ENCODE measurements around the gene UCP3.

UCP3 gene, protein sequence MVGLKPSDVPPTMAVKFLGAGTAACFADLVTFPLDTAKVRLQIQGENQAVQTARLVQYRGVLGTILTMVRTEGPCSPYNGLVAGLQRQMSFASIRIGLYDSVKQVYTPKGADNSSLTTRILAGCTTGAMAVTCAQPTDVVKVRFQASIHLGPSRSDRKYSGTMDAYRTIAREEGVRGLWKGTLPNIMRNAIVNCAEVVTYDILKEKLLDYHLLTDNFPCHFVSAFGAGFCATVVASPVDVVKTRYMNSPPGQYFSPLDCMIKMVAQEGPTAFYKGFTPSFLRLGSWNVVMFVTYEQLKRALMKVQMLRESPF

DNA sequence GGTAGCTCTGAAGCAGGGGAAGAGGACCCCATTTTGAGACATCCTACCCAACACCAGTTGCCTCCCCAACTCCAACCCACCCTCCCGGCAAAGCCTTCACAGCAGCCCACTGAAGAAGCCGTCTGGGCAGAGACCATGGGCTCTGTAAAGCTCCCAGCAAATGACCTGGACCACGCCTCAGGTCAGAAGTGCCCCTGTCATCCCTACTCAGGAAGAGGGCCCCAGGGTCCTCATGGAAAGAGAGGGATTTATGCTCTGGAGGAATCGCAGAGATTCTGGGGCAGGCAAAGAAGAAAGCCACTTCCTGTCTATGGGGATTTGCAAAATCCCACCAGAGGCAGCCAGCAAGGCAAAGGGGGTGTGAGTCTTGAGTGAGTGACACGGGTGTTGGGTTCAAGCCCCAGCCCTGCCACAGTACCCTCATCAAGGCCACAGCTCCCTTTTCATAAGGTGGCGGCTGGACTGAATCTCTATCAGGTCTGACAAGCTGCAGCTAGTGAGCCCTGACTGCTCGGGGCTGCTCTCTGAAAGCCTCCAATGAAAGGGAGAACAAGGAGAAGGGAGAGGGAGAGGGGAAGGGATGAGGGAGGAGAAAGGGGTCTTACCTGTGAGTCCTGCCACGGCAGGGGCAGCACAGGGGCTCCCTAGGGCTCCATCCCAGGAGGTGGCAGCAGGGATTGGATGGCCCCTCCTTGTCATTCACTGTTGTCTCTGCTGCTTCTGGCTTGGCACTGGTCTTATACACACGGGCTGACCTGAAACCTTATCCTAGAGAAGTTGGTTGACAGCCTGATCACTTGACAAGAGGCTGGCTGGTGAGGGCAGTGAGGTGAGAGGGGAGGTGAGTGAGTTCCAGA lies at the start of gene UCP3:
Gene UCP3, minus strand, starts transcription at position 713 of the 857 bp plus-strand sequence. CDS start 2,043 bp downstream, outside the sequence.
- H3K36me3 ChIP-seq (ENCODE audit: control insufficient read depth in 1 of 2, insufficient read depth in 2 of 2, low read length in 2 of 2) = peaks cover under 1 to 14% of the 10 kb centered on the region in 2 donors
- no peaks in the 10 kb centered on the region for H3K27me3 ChIP-seq (ENCODE audit: low read depth, low read length)
- H3K4me3 ChIP-seq (ENCODE audit: low read depth in 1 of 2, low read length in 2 of 2) = no peak within 1 kb of the TSS
- H3K4me1 ChIP-seq (ENCODE audit: control insufficient read depth in 1 of 2, insufficient read depth in 2 of 2, low read length in 2 of 2) = peaks cover 6 to 14% of the 10 kb centered on the region in 2 donors
- H3K27ac ChIP-seq (ENCODE audit: low read length) = no peak within 1 kb of the TSS
- H3K9me3 ChIP-seq (ENCODE audit: control insufficient read depth in 1 of 2, low read length in 2 of 2) = no peaks in the 10 kb centered on the region

DNA sequence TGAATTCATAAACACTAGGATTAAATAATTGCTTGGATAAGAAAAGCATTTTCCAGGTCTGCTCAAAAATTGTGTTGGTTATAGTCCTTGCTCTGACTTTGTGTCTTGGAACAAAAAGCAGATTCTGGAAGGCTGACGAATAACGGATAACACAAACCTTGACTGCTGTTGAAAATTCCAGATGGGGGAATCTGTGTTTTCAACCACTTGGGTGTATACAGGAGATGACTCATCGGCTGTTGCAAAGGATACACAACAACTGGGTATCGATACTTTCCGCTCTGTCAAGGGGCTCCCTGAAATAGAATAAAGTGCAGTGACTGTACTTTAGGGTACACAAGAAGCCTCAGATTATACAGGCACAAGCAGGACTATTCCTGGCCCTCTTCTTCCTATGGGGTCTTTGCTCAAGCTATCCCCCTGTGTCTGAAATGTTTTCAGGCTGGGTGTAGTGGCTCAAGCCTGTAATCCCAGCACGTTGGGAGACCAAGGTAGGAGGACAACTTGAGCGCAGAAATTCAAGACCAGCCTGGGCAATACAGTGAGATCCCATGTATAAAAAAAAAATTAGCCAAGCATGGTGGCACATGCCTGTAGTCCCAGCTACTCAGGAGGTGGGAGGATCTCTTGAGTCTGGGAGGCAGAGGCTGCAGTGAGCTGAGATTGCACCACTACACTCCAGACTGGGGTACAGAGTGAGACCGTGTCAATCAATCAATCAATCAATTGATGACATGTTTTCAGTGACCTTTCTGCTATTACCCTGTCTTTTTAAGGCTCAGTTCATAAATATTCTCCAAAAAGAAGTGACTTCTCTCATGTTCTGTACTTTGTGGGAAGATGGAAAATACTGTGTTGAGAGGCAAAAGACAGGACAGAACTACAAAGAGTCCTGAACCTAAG lies 48.6 kb upstream of the UCP3 start:
- no peaks in the 10 kb centered on the region for H3K27me3 ChIP-seq (ENCODE audit: low read depth, low read length)
- no peak overlapping the region for H3K27ac ChIP-seq (ENCODE audit: low read length)
- no peaks in the 10 kb centered on the region for H3K9me3 ChIP-seq (ENCODE audit: control insufficient read depth in 1 of 2, low read length in 2 of 2)
- no peaks in the 10 kb centered on the region for H3K4me1 ChIP-seq (ENCODE audit: control insufficient read depth in 1 of 2, insufficient read depth in 2 of 2, low read length in 2 of 2)
- peaks cover 5 to 11% of the 10 kb centered on the region in 2 donors for H3K36me3 ChIP-seq (ENCODE audit: control insufficient read depth in 1 of 2, insufficient read depth in 2 of 2, low read length in 2 of 2)
- H3K4me3 ChIP-seq (ENCODE audit: low read depth in 1 of 2, low read length in 2 of 2) = no peak overlapping the region

DNA sequence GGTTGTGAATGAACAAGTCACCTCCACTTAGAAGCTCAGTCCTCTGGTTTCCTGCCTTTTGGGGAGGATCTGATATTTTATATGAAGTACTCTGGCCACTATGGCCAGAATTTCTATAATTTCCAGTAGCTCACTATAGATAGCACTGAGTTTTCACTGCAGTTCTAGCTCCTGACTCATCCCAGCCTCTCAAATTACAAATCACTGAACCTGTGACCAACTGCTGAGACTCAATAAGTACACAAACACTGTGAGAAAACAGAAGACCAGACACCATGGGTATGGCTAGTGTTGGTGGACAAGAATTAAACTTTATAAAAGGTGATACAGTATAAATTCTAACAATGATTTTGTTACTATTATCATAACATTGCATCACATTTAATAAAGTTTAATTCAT lies 47.1 kb upstream of the UCP3 start:
- Histone ChIP-seq H3K4me1 (ENCODE audit: control insufficient read depth in 1 of 2, insufficient read depth in 2 of 2, low read length in 2 of 2) (no peaks in the 10 kb centered on the region), H3K36me3 (ENCODE audit: control insufficient read depth in 1 of 2, insufficient read depth in 2 of 2, low read length in 2 of 2) (peaks cover 5 to 14% of the 10 kb centered on the region in 2 donors), H3K4me3 (ENCODE audit: low read depth in 1 of 2, low read length in 2 of 2) (no peak overlapping the region), H3K27ac (ENCODE audit: low read length) (no peak overlapping the region), H3K9me3 (ENCODE audit: control insufficient read depth in 1 of 2, low read length in 2 of 2) (no peaks in the 10 kb centered on the region), H3K27me3 (ENCODE audit: low read depth, low read length) (no peaks in the 10 kb centered on the region)

DNA sequence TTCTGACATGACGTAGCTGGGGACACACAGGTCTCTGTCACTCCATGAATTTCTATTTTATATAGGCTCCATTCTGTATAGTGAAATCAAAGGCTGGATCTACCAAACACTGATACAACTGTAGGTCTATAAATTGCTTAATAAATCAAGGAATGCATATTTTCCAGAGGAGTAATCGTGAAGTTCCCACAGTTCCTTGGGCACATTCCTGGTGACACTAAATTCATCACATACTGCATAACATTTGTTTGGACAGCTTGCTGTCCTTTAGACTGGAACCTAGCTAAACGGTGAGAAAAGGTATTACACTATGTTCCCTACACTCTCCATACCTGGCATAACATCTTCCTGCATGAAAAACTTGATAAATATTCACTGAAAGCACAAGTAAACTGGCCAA lies 41.6 kb upstream of the UCP3 start:
- Histone ChIP-seq H3K9me3 (ENCODE audit: control insufficient read depth in 1 of 2, low read length in 2 of 2) (no peaks in the 10 kb centered on the region), H3K27me3 (ENCODE audit: low read depth, low read length) (no peaks in the 10 kb centered on the region), H3K36me3 (ENCODE audit: control insufficient read depth in 1 of 2, insufficient read depth in 2 of 2, low read length in 2 of 2) (peaks cover 28 to 39% of the 10 kb centered on the region in 2 donors), H3K4me3 (ENCODE audit: low read depth in 1 of 2, low read length in 2 of 2) (no peak overlapping the region), H3K27ac (ENCODE audit: low read length) (no peak overlapping the region), H3K4me1 (ENCODE audit: control insufficient read depth in 1 of 2, insufficient read depth in 2 of 2, low read length in 2 of 2) (no peaks in the 10 kb centered on the region)

DNA sequence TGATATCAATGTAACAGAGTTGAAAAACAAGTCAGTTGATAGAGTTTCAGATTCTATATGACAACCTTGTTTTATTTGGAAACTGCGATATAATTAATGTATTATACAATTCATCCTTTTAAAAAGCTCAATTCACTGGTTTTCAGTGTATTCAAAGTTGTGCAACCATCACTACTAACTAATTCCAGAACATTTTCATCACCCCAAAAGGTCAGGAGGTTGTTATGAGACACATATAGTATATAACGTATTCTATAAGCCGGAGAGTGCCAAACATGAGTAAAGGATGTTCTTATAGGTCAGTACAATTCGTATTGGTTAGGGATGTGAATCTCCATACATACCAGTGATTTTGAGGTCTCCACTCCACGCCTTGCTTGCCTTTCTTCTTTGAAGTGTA lies 40.1 kb upstream of the UCP3 start:
- Histone ChIP-seq H3K27me3 (ENCODE audit: low read depth, low read length) (no peaks in the 10 kb centered on the region), H3K9me3 (ENCODE audit: control insufficient read depth in 1 of 2, low read length in 2 of 2) (no peaks in the 10 kb centered on the region), H3K4me3 (ENCODE audit: low read depth in 1 of 2, low read length in 2 of 2) (no peak overlapping the region), H3K4me1 (ENCODE audit: control insufficient read depth in 1 of 2, insufficient read depth in 2 of 2, low read length in 2 of 2) (no peaks in the 10 kb centered on the region), H3K27ac (ENCODE audit: low read length) (no peak overlapping the region), H3K36me3 (ENCODE audit: control insufficient read depth in 1 of 2, insufficient read depth in 2 of 2, low read length in 2 of 2) (peaks cover 28 to 45% of the 10 kb centered on the region in 2 donors)

DNA sequence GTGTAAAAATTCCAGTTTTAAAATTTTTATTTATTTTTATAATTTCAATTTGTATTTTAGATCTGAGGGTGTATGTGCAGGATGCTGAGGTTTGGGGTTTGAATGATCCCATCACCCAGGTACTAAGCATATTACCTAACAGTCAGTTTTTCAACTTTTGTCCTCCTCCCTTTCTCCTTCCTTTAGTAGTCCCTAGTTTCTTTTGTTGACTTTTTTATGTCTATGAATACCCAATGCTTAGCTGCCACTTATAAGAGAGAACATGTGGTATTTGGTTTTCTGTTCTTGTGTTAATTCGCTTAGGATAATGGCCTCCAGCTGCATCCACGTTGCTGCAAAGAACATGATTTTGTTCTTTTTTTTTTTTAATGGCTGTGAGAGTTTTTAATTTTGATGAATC lies 35.7 kb upstream of the UCP3 start:
- Histone ChIP-seq H3K4me3 (ENCODE audit: low read depth in 1 of 2, low read length in 2 of 2) (no peak overlapping the region), H3K9me3 (ENCODE audit: control insufficient read depth in 1 of 2, low read length in 2 of 2) (no peaks in the 10 kb centered on the region), H3K27ac (ENCODE audit: low read length) (no peak overlapping the region), H3K36me3 (ENCODE audit: control insufficient read depth in 1 of 2, insufficient read depth in 2 of 2, low read length in 2 of 2) (peaks cover 31 to 53% of the 10 kb centered on the region in 2 donors), H3K4me1 (ENCODE audit: control insufficient read depth in 1 of 2, insufficient read depth in 2 of 2, low read length in 2 of 2) (no peaks in the 10 kb centered on the region), H3K27me3 (ENCODE audit: low read depth, low read length) (no peaks in the 10 kb centered on the region)

DNA sequence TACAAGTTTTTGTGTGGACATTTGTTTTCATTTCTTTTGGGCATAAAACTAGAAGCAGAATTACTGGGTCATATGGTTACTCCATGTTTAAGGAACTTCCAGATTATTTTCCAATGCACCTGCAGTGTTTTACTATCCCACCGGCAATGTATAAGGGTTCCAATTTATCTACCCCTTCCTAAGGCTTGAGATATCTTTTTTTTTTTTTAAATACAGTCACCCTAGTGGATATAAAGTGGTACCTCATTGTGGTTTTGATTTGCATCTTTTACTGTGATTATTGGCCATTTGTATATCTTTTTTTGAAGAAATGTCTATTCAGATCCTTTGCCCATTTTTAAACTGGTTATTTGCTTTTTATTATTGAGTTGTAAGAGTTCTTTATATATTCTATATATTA lies 34.6 kb upstream of the UCP3 start:
- no peak overlapping the region for H3K4me3 ChIP-seq (ENCODE audit: low read depth in 1 of 2, low read length in 2 of 2)
- no peaks in the 10 kb centered on the region for H3K27me3 ChIP-seq (ENCODE audit: low read depth, low read length)
- no peaks in the 10 kb centered on the region for H3K9me3 ChIP-seq (ENCODE audit: control insufficient read depth in 1 of 2, low read length in 2 of 2)
- no peaks in the 10 kb centered on the region for H3K4me1 ChIP-seq (ENCODE audit: control insufficient read depth in 1 of 2, insufficient read depth in 2 of 2, low read length in 2 of 2)
- peaks cover 29 to 59% of the 10 kb centered on the region in 2 donors for H3K36me3 ChIP-seq (ENCODE audit: control insufficient read depth in 1 of 2, insufficient read depth in 2 of 2, low read length in 2 of 2)
- no peak overlapping the region for H3K27ac ChIP-seq (ENCODE audit: low read length)

DNA sequence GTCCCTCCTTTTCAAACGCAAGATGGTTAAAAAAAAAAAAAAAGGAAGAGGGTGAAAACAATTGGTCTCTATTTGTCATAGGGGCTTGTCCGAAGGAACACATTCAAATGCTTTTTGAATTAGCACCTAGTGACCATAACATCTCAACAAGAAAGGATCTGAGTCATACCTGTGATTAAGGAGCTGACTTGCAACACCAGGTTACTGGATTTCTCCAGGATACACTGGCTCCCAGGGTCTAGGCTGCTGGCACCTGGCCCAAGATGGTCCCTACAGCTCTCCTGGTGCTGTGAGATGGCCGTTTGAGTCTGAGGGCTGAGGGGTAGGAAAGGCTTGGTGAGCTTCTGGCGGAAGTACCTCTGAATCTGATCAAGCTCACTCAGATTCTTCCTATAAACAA lies 28.4 kb upstream of the UCP3 start:
- Histone ChIP-seq H3K36me3 (ENCODE audit: control insufficient read depth in 1 of 2, insufficient read depth in 2 of 2, low read length in 2 of 2) (peaks cover 45 to 71% of the 10 kb centered on the region in 2 donors), H3K4me1 (ENCODE audit: control insufficient read depth in 1 of 2, insufficient read depth in 2 of 2, low read length in 2 of 2) (no peaks in the 10 kb centered on the region), H3K4me3 (ENCODE audit: low read depth in 1 of 2, low read length in 2 of 2) (no peak overlapping the region), H3K27ac (ENCODE audit: low read length) (no peak overlapping the region), H3K27me3 (ENCODE audit: low read depth, low read length) (no peaks in the 10 kb centered on the region), H3K9me3 (ENCODE audit: control insufficient read depth in 1 of 2, low read length in 2 of 2) (no peaks in the 10 kb centered on the region)

DNA sequence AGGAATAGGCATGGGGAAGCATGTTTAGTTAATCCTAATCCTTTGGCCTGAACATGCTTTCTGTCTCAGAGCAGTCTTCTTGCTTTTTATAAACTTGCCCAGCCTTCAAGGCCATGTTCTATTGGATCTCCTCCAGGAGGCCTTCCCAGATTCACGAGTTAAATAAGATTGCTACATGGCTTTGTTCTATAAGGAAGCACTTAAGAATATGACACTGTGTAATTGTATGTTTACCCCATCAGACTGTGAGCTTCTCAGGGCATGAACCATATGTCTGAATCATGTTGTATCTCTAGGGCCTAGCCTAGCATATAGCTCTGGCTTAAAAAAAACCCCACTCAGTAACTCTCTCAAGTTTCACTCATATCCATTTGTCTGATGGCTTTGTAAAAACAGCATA lies 26.4 kb upstream of the UCP3 start:
- peaks cover 36 to 68% of the 10 kb centered on the region in 2 donors for H3K36me3 ChIP-seq (ENCODE audit: control insufficient read depth in 1 of 2, insufficient read depth in 2 of 2, low read length in 2 of 2)
- no peak overlapping the region for H3K4me3 ChIP-seq (ENCODE audit: low read depth in 1 of 2, low read length in 2 of 2)
- no peak overlapping the region for H3K27ac ChIP-seq (ENCODE audit: low read length)
- no peaks in the 10 kb centered on the region for H3K27me3 ChIP-seq (ENCODE audit: low read depth, low read length)
- no peaks in the 10 kb centered on the region for H3K9me3 ChIP-seq (ENCODE audit: control insufficient read depth in 1 of 2, low read length in 2 of 2)
- no peaks in the 10 kb centered on the region for H3K4me1 ChIP-seq (ENCODE audit: control insufficient read depth in 1 of 2, insufficient read depth in 2 of 2, low read length in 2 of 2)

DNA sequence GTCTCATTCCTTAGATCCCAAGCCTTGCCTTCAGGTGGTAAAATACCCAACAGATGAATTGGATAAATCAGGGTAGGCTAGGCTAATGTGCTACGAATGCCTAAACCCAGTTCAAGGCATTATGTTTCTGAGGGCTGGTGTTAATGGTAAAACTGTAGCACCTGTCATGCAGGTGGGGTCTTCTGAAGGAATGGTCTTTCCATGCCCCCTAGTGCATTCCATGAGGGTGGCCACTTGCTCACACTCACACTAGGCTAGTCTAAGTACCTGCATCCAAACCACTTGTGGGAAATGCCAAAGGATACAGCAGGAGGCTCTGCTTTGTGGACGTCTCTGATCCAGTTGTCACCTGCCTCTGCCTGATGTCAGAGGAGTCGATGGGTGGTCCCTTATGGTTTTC lies 24.2 kb upstream of the UCP3 start:
- no peak overlapping the region for H3K27ac ChIP-seq (ENCODE audit: low read length)
- H3K9me3 ChIP-seq (ENCODE audit: control insufficient read depth in 1 of 2, low read length in 2 of 2) = no peaks in the 10 kb centered on the region
- H3K4me3 ChIP-seq (ENCODE audit: low read depth in 1 of 2, low read length in 2 of 2) = no peak overlapping the region
- H3K4me1 ChIP-seq (ENCODE audit: control insufficient read depth in 1 of 2, insufficient read depth in 2 of 2, low read length in 2 of 2) = no peaks in the 10 kb centered on the region
- no peaks in the 10 kb centered on the region for H3K27me3 ChIP-seq (ENCODE audit: low read depth, low read length)
- H3K36me3 ChIP-seq (ENCODE audit: control insufficient read depth in 1 of 2, insufficient read depth in 2 of 2, low read length in 2 of 2) = peaks cover 29 to 56% of the 10 kb centered on the region in 2 donors
